PFSK-1 (cell line): ENCODE measurements around the gene KRT81.
A peak's percentile ranks its signal among the peaks of the same experiment; 100 is the strongest.

ENCODE experiments used
- FOXP2 ChIP-seq: optimal IDR thresholded peaks from 2 replicates; pipeline ENCODE3; 2011; ENCODE audit warnings: borderline replicate concordance, control low read depth, inconsistent platforms; ENCODE audit not compliant: insufficient read depth; ENCODE audit errors: extremely low read length, extremely low read depth
- POLR2AphosphoS5 ChIP-seq: IDR thresholded peaks from 2 replicates; pipeline ENCODE4 v1.6.1; 2012; ENCODE audit warnings: low read depth, mild to moderate bottlenecking, control low read depth, low read length, moderate library complexity
- SIN3A ChIP-seq: IDR thresholded peaks from 2 replicates; pipeline ENCODE4 v1.6.1; 2012; ENCODE audit warnings: mild to moderate bottlenecking, low read length, moderate library complexity, borderline replicate concordance; ENCODE audit not compliant: insufficient read depth
- TAF1 ChIP-seq: IDR thresholded peaks from 2 replicates; pipeline ENCODE4 v1.6.1; 2012; ENCODE audit warnings: low read length, control low read depth, borderline replicate concordance; ENCODE audit not compliant: insufficient read depth
- TF ChIP-seq, protein P1 (sequence below), 2 experiments: IDR thresholded peaks; 2 replicates each; pipeline versions ENCODE4 v1.6.1 to v1.8.0; 2011 to 2012; ENCODE audit warnings: low read depth in 2 of 2, low read length in 2 of 2, control low read depth in 1 of 2, inconsistent platforms in 1 of 2, mild to moderate bottlenecking in 1 of 2, moderate library complexity in 1 of 2; ENCODE audit not compliant: insufficient read depth in 1 of 2

KRT81 gene

DNA sequence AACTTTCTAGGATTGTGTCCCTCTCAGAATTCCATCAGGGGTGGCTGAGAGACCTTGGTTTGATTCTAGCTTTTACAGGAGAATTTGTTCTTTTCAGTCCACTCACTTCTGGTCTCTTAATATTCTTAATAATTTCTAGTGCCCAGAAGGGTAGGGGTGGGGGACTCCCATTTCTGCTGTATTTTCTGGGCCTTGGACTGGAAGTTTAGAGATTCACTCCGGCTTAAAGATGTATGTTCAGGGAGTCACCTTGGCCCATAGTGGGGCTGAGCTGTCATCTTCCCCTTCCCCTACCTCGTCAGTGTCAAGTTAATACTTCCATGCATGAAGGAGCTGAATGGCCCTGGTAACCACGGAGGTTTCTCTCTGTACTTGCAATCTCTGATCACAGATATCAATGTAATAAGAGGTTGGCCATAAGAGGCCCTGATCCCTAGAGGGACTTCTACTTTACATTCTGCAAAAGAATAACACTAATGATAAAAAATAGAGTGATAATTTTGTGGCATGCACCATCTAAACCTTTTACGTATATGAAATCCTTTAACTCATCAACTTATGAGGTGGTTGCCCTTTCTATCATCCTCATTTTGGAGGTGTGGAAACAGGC is 6.7 kb downstream of the KRT81 start:
- TF ChIP-seq, protein P1, sequence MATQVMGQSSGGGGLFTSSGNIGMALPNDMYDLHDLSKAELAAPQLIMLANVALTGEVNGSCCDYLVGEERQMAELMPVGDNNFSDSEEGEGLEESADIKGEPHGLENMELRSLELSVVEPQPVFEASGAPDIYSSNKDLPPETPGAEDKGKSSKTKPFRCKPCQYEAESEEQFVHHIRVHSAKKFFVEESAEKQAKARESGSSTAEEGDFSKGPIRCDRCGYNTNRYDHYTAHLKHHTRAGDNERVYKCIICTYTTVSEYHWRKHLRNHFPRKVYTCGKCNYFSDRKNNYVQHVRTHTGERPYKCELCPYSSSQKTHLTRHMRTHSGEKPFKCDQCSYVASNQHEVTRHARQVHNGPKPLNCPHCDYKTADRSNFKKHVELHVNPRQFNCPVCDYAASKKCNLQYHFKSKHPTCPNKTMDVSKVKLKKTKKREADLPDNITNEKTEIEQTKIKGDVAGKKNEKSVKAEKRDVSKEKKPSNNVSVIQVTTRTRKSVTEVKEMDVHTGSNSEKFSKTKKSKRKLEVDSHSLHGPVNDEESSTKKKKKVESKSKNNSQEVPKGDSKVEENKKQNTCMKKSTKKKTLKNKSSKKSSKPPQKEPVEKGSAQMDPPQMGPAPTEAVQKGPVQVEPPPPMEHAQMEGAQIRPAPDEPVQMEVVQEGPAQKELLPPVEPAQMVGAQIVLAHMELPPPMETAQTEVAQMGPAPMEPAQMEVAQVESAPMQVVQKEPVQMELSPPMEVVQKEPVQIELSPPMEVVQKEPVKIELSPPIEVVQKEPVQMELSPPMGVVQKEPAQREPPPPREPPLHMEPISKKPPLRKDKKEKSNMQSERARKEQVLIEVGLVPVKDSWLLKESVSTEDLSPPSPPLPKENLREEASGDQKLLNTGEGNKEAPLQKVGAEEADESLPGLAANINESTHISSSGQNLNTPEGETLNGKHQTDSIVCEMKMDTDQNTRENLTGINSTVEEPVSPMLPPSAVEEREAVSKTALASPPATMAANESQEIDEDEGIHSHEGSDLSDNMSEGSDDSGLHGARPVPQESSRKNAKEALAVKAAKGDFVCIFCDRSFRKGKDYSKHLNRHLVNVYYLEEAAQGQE (IDR thresholded peaks at IDR 0.05; ENCODE audit: insufficient read depth in 1 of 2, low read depth in 2 of 2, low read length in 2 of 2), result no peak
- TF ChIP-seq POLR2AphosphoS5 (no peak), TAF1 (no peak), FOXP2 (no peak), SIN3A (no peak)

DNA sequence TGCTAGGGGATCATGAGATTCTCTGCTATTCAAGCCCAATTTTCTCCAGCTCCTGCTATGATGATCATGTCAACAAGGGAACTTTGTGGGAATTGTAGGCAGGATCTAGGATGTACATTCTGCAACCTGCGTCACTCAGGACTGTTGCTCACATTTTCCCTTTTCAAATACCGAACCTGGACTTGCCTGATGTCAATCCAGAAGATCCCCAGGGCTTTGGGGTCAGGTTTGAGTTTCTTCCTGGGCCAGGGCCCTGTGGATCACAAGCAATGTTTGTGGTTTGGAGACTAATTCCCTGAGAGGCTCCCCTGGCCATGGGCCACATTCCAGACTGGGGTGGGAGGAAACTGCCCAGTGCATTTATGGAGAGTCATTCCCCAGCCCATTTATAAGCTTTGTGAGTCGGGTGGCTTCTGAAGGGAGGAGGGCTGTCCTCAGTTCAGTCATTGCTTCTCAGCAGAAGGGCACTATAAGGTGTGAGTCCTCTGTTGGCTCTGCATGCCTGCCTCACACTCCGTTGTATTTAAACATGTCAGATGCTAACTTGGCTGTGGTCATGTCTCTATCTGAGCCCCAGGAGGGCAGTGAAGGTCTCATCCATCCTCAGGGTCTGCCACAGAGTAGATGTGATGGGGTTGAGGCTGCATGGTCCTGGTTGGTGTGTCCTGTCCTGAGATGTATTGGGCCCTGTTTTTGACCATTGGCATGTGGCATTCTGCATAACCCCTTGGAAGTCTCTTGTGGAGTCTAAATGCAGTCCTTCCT is 10.4 kb downstream of the KRT81 start:
- TF ChIP-seq TAF1 (no peak), SIN3A (no peak), FOXP2 (no peak), POLR2AphosphoS5 (no peak)
- TF ChIP-seq, protein P1 (IDR thresholded peaks at IDR 0.05; ENCODE audit: insufficient read depth in 1 of 2, low read depth in 2 of 2, low read length in 2 of 2), result no peak

DNA sequence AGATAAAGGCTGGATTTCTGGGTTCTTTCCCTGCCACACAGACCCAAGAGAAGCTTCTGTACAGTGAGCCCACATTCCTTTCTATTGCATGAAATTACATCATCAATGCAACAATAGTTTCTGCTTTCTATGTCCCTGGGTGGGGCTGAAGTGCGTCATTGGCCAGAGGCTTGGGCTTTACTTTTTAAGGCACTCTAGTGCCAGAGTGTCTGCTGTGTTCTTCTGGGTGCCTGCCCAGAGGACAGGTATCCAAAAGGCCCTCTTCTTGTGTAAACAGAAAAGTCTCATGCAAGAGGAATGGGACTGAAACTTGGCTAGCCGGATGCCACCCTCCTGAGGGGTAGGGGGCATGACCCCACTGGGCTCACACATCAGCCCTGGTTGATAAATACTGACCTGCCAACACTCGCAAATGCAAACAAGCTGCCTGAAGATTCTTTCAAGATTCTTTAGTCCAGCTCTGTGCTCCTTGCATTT is 11.0 kb downstream of the KRT81 start:
- TF ChIP-seq, protein P1 (IDR thresholded peaks at IDR 0.05; ENCODE audit: insufficient read depth in 1 of 2, low read depth in 2 of 2, low read length in 2 of 2), result no peak
- TF ChIP-seq TAF1, result no peak
- TF ChIP-seq FOXP2, result no peak
- no peak for TF ChIP-seq POLR2AphosphoS5
- no peak for TF ChIP-seq SIN3A

DNA sequence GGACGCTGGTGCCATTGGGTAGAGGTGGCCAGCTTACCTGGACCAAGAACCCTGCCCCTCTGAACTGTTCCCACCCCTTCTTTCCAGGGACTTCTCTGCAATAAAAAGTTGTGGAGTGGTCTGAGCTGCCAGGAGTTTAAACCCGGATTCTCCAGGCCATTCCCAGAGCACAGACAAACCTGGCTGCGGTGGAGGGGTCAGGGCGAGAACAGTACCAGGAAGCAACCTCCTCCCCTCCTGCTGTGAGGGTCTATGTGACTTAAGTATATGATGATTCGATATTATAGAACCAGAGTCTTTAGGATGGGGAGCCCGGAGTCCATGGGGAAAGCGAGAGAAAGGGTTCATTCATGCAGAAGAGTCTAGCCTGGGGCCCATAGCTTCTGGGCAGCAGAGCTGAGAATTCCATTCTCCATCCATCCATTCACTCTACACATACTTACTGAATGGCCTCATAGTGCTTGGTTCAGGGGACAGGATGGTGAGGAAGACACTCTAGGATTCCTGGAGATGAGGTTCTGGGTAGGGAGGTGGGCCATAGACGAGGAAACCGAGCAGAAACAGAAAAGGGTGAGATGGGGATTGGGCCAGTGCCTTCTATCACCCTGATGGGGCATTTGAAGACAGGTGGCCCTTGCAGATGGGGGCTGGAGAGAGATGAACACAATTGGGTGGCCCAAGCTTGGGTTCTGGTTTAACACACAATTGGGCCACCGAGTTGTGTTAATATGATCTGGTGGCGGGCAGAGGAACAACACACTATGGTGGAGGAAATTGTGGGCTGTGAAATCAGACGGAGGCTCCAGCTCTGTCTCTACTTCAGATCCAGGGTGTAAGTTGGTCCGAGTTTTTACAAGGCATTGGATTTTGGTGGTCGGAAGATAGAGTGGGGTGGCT is 11.7 kb downstream of the KRT81 start:
- TF ChIP-seq FOXP2, result no peak

DNA sequence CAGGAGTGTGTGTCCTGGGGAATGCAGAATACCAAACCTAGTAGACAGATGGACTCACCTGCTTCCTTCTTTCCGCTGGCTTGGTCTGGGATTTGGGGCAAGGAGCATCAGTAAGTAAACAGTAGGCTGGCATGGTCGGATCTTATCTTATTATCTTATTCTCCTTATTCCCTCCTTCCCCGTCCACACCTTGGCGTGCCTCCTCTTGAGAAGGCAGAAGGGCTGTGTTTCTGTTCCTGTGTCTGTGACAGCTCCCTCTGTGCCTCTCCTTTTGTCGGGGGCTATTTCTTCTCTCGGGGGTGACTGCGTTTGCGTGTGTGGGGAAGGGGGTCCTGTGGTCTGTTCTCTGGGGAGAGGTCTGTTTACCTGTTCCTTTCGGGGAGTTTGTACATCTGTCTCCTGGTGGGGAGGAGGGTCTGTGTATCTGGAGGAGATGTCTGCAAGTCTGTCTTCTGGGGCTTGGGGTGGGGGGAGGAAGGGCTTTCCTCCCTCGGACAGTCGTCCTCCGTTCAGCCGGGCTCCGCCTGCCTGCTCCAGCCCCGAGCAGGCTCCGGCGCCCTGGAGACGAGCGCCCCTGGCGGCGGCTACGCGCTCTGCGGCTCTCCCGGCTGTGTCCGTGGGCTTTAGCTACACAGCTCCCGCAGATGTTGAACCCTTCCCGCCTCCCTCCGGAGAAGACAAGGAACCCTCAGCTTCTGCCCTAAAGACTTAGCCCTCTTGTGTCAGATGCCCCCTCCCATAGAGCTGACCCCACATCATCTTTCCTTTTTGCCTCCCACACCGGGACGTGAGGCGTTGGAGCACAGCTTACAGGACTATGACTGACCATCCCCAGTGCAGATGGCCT is 12.5 kb downstream of the KRT81 start:
- TF ChIP-seq, protein P1 (IDR thresholded peaks at IDR 0.05; ENCODE audit: insufficient read depth in 1 of 2, low read depth in 2 of 2, low read length in 2 of 2), result no peak
- peak; percentile 67 for TF ChIP-seq FOXP2
- no peak for TF ChIP-seq TAF1
